ENCODE results near the gene DDX39A. TPM values are rescaled to one million over a fixed set of nuclear protein-coding genes. Genes with fewer than 3 reads are reported as not detected.
"Not testable (repeated sequence)": the region's sequence is repeated elsewhere in the genome, so short reads cannot be mapped to it uniquely, and the experiment has no call there.

DDX39A gene
- polyA plus RNA-seq (ENCODE audit: insufficient read length in 4 of 4) = 10 to 100 TPM; 45.0 to 66.6 (median 62.1) TPM

GRCh38 chr19:14419106-14419813, at the start of gene DDX39A:
Gene DDX39A, minus strand, starts transcription at chr19:14419341. Its CDS starts 6,121 bp downstream, at chr19:14413220.
- DNase-seq (ENCODE audit: low read depth in 4 of 4, low spot score in 2 of 4) = peak; percentile 92 to 98 (median 96)

- DNase-seq (ENCODE audit: low read depth in 4 of 4, low spot score in 2 of 4) = no peak
Measured at GRCh38 chr19:14467816-14468215, 48.7 kb upstream of the DDX39A start.

DNA sequence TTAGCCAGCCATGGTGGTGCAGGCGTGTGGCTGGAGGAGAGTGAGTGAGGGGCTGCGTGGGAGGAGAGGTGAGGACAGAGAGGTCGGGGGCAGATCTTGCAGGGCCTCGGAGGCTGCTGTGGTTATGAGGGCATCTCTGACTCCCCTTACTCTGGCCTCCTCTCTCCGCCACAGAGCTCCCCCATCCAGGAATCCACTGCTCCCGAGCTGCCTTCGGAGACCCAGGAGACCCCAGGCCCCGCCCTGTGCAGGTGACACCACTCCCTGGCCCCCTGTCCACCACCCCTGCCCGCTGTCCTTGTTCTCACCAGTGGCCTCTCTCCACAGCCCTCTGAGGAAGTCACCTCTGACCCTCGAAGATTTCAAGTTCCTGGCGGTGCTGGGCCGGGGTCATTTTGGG, 48.2 kb upstream of the DDX39A start:
- no peak for DNase-seq (ENCODE audit: low read depth in 4 of 4, low spot score in 2 of 4)

- no peak for DNase-seq (ENCODE audit: low read depth in 4 of 4, low spot score in 2 of 4)
Measured at GRCh38 chr19:14463747-14464146, 44.6 kb upstream of the DDX39A start.

DNA sequence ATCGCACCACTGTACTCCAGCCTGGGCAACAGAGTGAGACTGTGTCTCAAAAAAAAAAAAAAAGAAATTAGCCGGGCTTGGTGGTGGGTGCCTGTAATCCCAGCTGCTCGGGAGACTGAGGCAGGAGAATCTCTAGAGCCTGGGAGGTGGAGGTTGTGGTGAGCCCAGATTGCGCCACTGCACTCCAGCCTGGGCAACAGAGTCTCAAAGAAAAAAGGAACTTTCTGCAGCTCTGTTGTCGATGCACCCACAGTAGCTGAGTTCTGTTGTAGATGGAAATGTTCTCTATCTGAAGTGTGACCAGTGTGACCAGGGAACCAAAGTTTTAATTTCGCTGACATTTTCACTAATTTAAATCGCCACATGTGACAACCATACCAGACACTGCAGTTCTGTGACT, 43.3 kb upstream of the DDX39A start:
- DNase-seq (ENCODE audit: low read depth in 4 of 4, low spot score in 2 of 4) = not testable (repeated sequence)

DNA sequence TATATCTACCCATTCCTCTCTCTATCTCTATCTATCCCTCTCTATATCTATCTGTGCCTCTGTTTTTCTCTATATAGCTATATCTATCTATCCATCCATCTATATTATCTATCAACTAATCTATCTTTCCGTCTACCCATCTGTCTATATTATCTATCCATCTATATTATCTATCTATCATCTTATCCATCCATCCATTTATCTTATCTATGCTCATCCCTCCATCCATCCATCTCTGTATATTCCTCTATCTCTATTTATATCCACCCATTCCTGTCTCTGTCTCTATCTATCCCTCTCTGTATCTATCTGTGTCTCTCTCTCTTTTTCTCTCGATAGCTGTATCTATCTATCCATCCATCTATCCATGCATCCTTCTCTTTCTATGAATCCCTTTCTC, 41.8 kb upstream of the DDX39A start:
- DNase-seq (ENCODE audit: low read depth in 4 of 4, low spot score in 2 of 4) = no peak

DNA sequence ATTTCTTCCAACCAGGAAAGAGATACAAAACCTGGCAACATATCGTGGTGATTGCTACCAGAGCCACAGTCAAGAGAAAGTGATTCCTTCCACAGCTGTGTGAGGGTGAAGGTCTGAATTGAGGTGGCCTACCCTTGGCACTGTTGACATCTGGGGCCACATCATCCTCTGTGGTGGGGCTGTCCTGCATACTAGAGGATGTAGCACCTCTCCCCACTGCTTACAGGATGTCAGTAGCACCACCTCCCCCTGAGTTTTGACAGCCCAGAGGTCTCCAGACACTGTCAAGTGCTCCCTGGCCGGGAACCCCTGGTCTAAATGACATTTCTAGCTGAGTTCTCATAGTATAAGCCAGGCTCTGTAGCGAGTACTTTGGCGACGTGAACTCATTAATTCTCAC, 40.6 kb upstream of the DDX39A start:
- no peak for DNase-seq (ENCODE audit: low read depth in 4 of 4, low spot score in 2 of 4)

GRCh38 chr19:14452303-14452702, 33.2 kb upstream of the DDX39A start:
- not testable (repeated sequence) for DNase-seq (ENCODE audit: low read depth in 4 of 4, low spot score in 2 of 4)

DNA sequence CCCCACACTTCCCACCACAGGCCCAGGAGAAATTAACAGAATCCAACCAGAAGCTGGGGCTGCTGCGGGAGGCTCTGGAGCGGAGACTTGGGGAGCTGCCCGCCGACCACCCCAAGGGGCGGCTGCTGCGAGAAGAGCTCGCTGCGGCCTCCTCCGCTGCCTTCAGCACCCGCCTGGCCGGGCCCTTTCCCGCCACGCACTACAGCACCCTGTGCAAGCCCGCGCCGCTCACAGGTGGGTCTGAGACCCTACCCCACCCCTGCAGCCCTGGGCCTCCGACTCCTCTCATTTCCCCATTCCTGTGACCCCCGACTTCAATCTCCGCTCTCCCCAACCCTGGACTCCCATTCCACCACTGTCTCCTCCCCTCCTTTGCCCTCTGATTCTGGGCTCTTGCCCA, 31.7 kb upstream of the DDX39A start:
- no peak for DNase-seq (ENCODE audit: low read depth in 4 of 4, low spot score in 2 of 4)

GRCh38 chr19:14450168-14450874, 31.2 kb upstream of the DDX39A start:
- DNase-seq (ENCODE audit: low read depth in 4 of 4, low spot score in 2 of 4) = no peak

- DNase-seq (ENCODE audit: low read depth in 4 of 4, low spot score in 2 of 4) = no peak
Measured at GRCh38 chr19:14449321-14449720, 30.2 kb upstream of the DDX39A start.

- DNase-seq (ENCODE audit: low read depth in 4 of 4, low spot score in 2 of 4) = no peak
Measured at GRCh38 chr19:14446336-14447036, 27.3 kb upstream of the DDX39A start.

DNA sequence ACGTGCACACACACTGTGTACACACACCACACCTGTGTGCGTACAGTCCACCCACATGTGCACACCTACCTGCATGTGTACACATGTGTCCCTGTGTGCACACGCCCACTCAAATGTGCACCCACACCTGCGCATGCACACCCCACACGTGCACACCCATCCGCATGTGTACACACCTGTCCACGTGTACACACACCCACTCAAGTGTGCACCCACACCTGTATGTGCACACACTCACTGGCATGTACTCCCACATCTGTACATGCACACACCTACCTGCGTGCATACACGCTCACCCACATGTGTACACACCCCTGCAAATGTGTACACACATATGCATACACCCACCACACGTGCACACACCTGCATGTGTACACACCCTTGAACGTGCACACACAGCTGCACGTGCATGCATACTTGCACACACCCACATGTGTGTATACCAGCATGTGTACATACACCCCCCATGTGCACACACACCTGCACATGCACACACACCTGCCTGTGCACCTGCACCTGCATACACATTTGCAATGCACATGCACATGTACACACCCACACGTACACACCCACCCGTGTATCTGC, 24.6 kb upstream of the DDX39A start:
- DNase-seq (ENCODE audit: low read depth in 4 of 4, low spot score in 2 of 4) = no peak

- DNase-seq (ENCODE audit: low read depth in 4 of 4, low spot score in 2 of 4) = no peak
Measured at GRCh38 chr19:14442891-14443631, 23.9 kb upstream of the DDX39A start.

DNA sequence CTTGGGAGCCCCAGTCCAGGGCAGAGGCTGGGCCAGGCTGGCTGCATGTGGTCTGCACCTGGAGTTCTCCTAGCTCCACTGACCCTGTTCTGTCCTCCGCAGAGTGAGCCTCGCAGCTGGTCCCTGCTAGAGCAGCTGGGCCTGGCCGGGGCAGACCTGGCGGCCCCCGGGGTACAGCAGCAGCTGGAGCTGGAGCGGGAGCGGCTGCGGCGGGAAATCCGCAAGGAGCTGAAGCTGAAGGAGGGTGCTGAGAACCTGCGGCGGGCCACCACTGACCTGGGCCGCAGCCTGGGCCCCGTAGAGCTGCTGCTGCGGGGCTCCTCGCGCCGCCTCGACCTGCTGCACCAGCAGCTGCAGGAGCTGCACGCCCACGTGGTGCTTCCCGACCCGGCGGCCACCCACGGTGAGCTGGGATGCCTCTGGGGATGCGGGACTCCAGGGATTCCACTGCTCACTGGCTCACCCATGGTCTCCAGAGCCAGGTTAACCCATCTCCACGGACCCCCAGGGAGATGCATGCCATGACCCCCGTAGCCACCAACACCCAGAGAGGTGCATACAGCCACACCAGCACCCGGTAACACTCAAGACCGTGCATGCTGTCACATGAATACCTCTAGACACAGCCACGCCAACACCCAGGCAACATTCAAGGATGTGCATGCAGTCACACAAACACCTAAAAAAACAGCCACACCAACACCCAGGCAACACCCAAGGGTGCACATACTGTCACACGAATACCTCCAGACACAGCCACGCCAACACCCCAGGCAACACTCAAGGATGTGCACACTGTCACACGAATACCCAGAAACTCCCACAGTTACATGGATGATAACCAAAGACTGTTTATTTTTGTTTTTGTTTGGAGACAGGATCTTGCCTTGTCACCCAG, 22.1 kb upstream of the DDX39A start:
- no peak for DNase-seq (ENCODE audit: low read depth in 4 of 4, low spot score in 2 of 4)

DNA sequence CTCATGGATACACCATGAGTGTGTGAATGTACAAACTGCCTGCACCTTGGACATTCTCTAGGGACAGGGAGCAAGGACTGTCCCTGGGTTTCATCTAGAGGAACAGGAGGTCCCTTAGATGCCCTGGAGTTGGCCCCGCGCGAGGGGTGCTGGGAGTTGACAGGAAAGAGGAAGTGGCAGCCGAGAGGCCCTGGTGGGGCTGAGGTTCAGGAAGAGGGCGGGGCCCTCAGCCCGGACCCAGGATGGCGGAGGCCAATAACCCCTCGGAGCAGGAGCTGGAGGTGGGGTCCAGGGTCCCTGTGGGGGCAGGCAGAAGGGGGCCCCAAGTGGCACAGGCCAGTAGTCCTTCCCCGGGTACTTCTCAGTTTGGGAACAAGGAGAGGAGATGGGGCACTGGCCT, 20.9 kb upstream of the DDX39A start:
- no peak for DNase-seq (ENCODE audit: low read depth in 4 of 4, low spot score in 2 of 4)

GRCh38 chr19:14439014-14439413, 19.9 kb upstream of the DDX39A start:
- DNase-seq (ENCODE audit: low read depth in 4 of 4, low spot score in 2 of 4) = no peak

GRCh38 chr19:14437578-14438140, 18.5 kb upstream of the DDX39A start:
- DNase-seq (ENCODE audit: low read depth in 4 of 4, low spot score in 2 of 4) = no peak
